NB4 (cell line): ENCODE results near the gene CAMK2B.

Source experiments
- MYC ChIP-seq: IDR thresholded peaks from 2 replicates; pipeline ENCODE4 v1.6.1; 2011; ENCODE audit warnings: low read depth, low read length
- POLR2A ChIP-seq: IDR thresholded peaks from 2 replicates; pipeline ENCODE4 v1.6.1; 2011; ENCODE audit warnings: mild to moderate bottlenecking; ENCODE audit not compliant: insufficient read length; ENCODE audit errors: extremely low read depth

DNA sequence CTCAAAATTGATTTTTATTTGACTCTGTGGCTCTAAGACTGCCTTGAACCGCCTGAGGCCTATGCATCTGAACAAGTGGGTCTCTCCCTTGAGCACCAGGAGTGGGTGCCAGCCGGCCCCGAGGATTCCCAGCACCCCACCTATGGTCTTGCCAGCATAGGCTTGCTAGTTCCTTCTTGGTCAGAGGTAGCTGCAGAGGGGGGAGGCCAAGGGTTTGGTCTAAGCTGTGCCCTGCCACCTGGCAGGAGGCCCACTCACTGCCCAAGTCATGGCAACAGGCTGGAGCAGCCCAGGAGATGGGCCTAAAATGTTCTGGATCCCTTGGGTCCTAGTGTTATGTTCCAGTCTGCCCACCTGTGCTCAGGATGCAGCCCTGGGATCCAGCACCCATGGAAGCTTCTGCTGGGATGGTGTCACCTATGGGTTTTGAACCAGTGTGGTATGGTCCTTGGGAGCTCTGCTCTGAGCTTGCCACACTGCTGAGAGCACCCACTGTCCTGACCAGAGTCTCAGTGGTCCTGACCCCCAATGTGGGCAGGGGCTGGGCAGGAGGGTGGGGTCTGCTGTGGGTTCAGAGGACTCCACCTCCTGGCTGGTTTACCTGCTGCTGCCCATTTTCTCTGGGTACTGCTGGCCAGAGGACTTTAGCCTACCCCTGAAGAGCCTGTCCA is 112.1 kb downstream of the CAMK2B start:
- TF ChIP-seq POLR2A (no peak), MYC (no peak)
